UCSD-AML1 (cell line): ENCODE results near the gene DNM2.
"Not testable (repeated sequence)": the region's sequence is repeated elsewhere in the genome, so short reads cannot be mapped to it uniquely, and the experiment has no call there.

ENCODE experiments used
- DNase-seq: peaks from one replicate; lab custom pipeline; 2025; ENCODE audit not compliant: unreplicated experiment; lab: John Stamatoyannopoulos, UW

Gene DNM2

GRCh38 chr19:10751109-10751953, 33.5 kb downstream of the DNM2 start:
- DNase-seq = peak; percentile 43

GRCh38 chr19:10752237-10752912, 34.5 kb downstream of the DNM2 start:
- DNase-seq = no peak

GRCh38 chr19:10752913-10753704, 35.2 kb downstream of the DNM2 start:
- no peak for DNase-seq

- DNase-seq = no peak
These were observed 38.5 kb downstream of the DNM2 start for GRCh38 chr19:10756371-10756770.

- DNase-seq = no peak
These were observed 38.9 kb downstream of the DNM2 start for GRCh38 chr19:10756791-10757190.

- DNase-seq = not testable (repeated sequence)
These were observed 40.2 kb downstream of the DNM2 start for GRCh38 chr19:10758050-10758449.

GRCh38 chr19:10758978-10759377, 41.1 kb downstream of the DNM2 start:
- no peak for DNase-seq

GRCh38 chr19:10760273-10760944, 42.5 kb downstream of the DNM2 start:
- DNase-seq = no peak

GRCh38 chr19:10761443-10762250, 43.8 kb downstream of the DNM2 start:
- no peak for DNase-seq

- no peak for DNase-seq
These were observed 44.8 kb downstream of the DNM2 start for GRCh38 chr19:10762656-10763055.

GRCh38 chr19:10763411-10763810, 45.5 kb downstream of the DNM2 start:
- DNase-seq = no peak

- DNase-seq = no peak
These were observed 46.0 kb downstream of the DNM2 start for GRCh38 chr19:10763828-10764339.

GRCh38 chr19:10764340-10764894, 46.5 kb downstream of the DNM2 start:
- no peak for DNase-seq

- DNase-seq = no peak
These were observed 48.3 kb downstream of the DNM2 start for GRCh38 chr19:10766049-10766623.

- DNase-seq = no peak
These were observed 48.9 kb downstream of the DNM2 start for GRCh38 chr19:10766671-10767201.

GRCh38 chr19:10767726-10768125, 49.8 kb downstream of the DNM2 start:
- no peak for DNase-seq

GRCh38 chr19:10768369-10768768, 50.5 kb downstream of the DNM2 start:
- DNase-seq = no peak

- no peak for DNase-seq
These were observed 51.1 kb downstream of the DNM2 start for GRCh38 chr19:10768936-10769335.
